Ovary (tissue), 9 donors: ENCODE results near the gene FMO5. TPM values are rescaled to one million over a fixed set of nuclear protein-coding genes. Genes with fewer than 3 reads are reported as not detected.

Experiments
- DNase-seq, 5 donors: peaks; one replicate each; pipeline ENCODE4 v3.0.0-alpha.2; 2019 to 2020
- H3K27ac ChIP-seq, 2 donors: fragments of 200-600 bp; one replicate each; pipeline versions ENCODE4 v1.5.1 to v1.8.0; 2019 to 2022
- H3K27me3 ChIP-seq: fragments of 200-600 bp; one replicate; pipeline ENCODE4 v1.8.0; 2022
- H3K36me3 ChIP-seq: fragments of 200-600 bp; sonication (generic); one replicate; pipeline ENCODE4 v1.5.1; 2019
- H3K4me1 ChIP-seq: one replicate; pipeline ENCODE4 v1.8.1; 2013; ENCODE audit warnings: mild to moderate bottlenecking, moderate library complexity; ENCODE audit not compliant: insufficient read depth
- H3K4me3 ChIP-seq: fragments of 200-600 bp; sonication (generic); one replicate; pipeline ENCODE4 v1.5.1; 2017
- H3K9me3 ChIP-seq, 2 donors: fragments of 200-600 bp in 1 of 2; sonication (generic) in 1 of 2; one replicate each; pipeline versions ENCODE4 v1.5.1 to v1.8.1; 2013 to 2019; ENCODE audit warnings: mild to moderate bottlenecking in 1 of 2, moderate library complexity in 1 of 2
- EP300 ChIP-seq: sonication (generic); formaldehyde crosslinking; IDR thresholded peaks from one replicate; pipeline ENCODE4 v1.6.1; 2017; ENCODE audit warnings: antibody characterized with exemption
- POLR2A ChIP-seq: fragments of 450-650 bp; IDR thresholded peaks from one replicate; pipeline ENCODE4 v1.6.1; 2017; ENCODE audit warnings: antibody characterized with exemption, mild to moderate bottlenecking, moderate library complexity
- WGBS, 3 donors: extraction: QIAGEN DNeasy Blood & Tissue Kit in 1 of 3; methylation state at CpG; one replicate each; pipeline versions ENCODE4 v1.1.5 to v1.1.7; 2013 to 2017; 5-methylcytosine and 5-hydroxymethylcytosine counted together
- intact Hi-C, 4 donors: fragments of 100-400 bp; cut with DNase I; formaldehyde crosslinking; loops; one replicate each; pipeline versions ENCODE4 v1.11.0 to v1.15.1; 2022 to 2023
- polyA plus RNA-seq, 2 donors: library from polyadenylated mRNA; stranded (reverse); fragments of 200-250 nt in 1 of 2; fragments of 350-450 nt in 1 of 2; fragmentation: Illumina TruSeq in 1 of 2; extraction: RNeasy Lipid Tissue Mini Kit (QIAGEN cat#74804) in 1 of 2; gene quantifications; one replicate each; pipeline ENCODE4 v1.2.3, GENCODE V29; 2013 to 2014
- total RNA-seq, 7 donors: library from RNA; depleted of rRNA in 2 of 7; stranded (reverse); fragments of >200 nt in 2 of 7; fragmentation: NEBNext Ultra II Directional in 3 of 7; extraction: Animal tissue kit (Norgen Biotek cat#: 25700) in 3 of 7; gene quantifications; one replicate each; pipeline versions ENCODE4 v1.1.0 to v1.2.4, GENCODE V29; 2016 to 2023
- TF ChIP-seq, protein P1 (sequence below), 3 donors: fragments of 450-650 bp in 2 of 3; fragments of 200-600 bp in 1 of 3; IDR thresholded peaks; one replicate each; pipeline versions ENCODE4 v1.5.1 to v1.8.0; 2016 to 2022; ENCODE audit warnings: antibody characterized with exemption in 3 of 3, mild to moderate bottlenecking in 1 of 3
- donor health status: DM: no; HTN: no; CAD: no; lungs with moderate emphysema.
- donor health status: DM: no; HTN: no; CAD: no.
- donor health status: Bipolar disorder and iron deficiency.
- donor health status: DM: yes; HTN: yes; CAD: no.
- donor health status: DM: no; HTN: no; CAD: no.
- donor health status: DM: yes; HTN: yes; CAD: no.

The FMO5 gene
- total and polyA plus RNA-seq, 9 donors: 1.8 to 5.7 (median 3.4) TPM

DNA sequence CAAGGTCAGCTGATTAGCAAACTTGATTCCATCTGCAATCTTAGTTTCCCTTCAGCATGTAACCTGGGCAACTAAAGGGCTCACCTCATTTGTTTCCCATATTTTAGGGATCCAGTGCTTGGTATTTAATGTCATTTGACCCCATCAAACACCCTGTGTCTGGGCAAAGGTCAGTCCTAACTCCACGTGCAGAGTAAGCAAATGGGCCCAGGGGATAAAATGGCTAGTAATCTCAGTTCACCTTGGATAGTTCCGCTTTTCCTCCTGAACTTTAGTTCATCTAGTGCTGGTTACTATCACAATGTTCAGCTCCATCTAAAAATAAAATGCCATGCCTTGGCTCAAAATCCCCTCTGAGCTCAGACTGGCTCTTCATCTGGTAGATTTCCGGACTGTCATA lies 72.4 kb downstream of the FMO5 start:
- H3K27me3 ChIP-seq: no peaks in the 10 kb centered on the region
- no peaks in the 10 kb centered on the region for H3K36me3 ChIP-seq
- no peak overlapping the region for H3K4me3 ChIP-seq
- DNase-seq: no peak
- no peaks in the 10 kb centered on the region for H3K4me1 ChIP-seq
- WGBS, 3 donors: 71 to 77% (median 74%) methylated on average over 3 of the region's 3 CpGs
- no peak overlapping the region for H3K27ac ChIP-seq
- intact Hi-C loops: no loop called here
- no peaks in the 10 kb centered on the region for H3K9me3 ChIP-seq
- no peak for TF ChIP-seq EP300
- TF ChIP-seq, protein P1, sequence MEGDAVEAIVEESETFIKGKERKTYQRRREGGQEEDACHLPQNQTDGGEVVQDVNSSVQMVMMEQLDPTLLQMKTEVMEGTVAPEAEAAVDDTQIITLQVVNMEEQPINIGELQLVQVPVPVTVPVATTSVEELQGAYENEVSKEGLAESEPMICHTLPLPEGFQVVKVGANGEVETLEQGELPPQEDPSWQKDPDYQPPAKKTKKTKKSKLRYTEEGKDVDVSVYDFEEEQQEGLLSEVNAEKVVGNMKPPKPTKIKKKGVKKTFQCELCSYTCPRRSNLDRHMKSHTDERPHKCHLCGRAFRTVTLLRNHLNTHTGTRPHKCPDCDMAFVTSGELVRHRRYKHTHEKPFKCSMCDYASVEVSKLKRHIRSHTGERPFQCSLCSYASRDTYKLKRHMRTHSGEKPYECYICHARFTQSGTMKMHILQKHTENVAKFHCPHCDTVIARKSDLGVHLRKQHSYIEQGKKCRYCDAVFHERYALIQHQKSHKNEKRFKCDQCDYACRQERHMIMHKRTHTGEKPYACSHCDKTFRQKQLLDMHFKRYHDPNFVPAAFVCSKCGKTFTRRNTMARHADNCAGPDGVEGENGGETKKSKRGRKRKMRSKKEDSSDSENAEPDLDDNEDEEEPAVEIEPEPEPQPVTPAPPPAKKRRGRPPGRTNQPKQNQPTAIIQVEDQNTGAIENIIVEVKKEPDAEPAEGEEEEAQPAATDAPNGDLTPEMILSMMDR (IDR thresholded peaks at IDR 0.05): no peak
- no peak for TF ChIP-seq POLR2A

DNA sequence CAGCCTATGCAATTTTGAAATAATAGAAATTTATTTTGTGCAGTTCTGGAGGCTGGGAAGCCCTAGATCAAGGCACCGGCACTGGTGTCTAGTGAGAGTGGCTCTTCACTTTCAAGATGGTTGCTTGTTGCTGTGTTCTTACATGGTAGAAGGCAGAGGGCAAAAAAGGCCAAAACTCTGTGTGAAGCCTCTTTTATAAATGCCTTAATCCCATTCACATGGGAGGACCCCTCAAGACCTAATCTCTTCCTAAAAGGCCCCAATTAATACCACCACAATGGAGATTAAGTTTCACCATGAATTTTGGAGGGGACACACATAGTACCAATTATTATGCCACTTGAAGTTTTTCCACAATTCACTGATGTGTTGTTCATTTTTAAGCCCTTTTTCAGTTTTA lies 73.9 kb downstream of the FMO5 start:
- WGBS, 3 donors: 95 to 100% (median 97%) methylated on average over 1 of the region's 1 CpG
- H3K27me3 ChIP-seq: no peaks in the 10 kb centered on the region
- no peaks in the 10 kb centered on the region for H3K9me3 ChIP-seq
- no peak for DNase-seq
- no peak overlapping the region for H3K27ac ChIP-seq
- TF ChIP-seq, protein P1 (IDR thresholded peaks at IDR 0.05): no peak
- TF ChIP-seq EP300 (no peak), POLR2A (no peak)
- no peaks in the 10 kb centered on the region for H3K36me3 ChIP-seq
- intact Hi-C loops: no loop called here
- no peaks in the 10 kb centered on the region for H3K4me1 ChIP-seq
- no peak overlapping the region for H3K4me3 ChIP-seq

DNA sequence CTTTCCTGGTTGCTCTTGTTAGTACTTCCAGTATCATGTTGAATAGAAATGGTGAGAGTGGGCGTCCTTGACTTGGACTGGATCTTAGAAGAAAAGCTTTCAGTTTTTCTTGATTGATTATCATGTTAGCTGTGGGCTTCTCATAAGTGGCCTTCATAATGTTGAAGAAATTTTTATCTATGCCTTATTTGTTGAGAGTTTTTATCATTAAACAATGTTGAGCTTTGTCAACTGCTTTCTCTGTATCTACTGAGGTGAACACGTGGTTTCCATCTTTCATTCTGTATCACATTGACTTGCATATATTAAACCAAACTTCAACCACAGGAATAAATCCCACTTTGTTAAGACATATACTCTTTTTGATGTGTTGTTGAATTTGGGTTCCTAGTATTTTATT lies 82.3 kb downstream of the FMO5 start:
- 57 to 76% (median 60%) methylated on average over 2 of the region's 2 CpGs for WGBS, 3 donors
- DNase-seq: no peak
- Histone ChIP-seq H3K27ac (no peak overlapping the region), H3K27me3 (no peaks in the 10 kb centered on the region), H3K9me3 (no peaks in the 10 kb centered on the region), H3K4me1 (no peaks in the 10 kb centered on the region), H3K36me3 (no peaks in the 10 kb centered on the region), H3K4me3 (no peak overlapping the region)
- TF ChIP-seq, protein P1 (IDR thresholded peaks at IDR 0.05): no peak
- no peak for TF ChIP-seq POLR2A
- TF ChIP-seq EP300: no peak
- intact Hi-C loops: no loop called here

Other genes with a start within 250 kb of the FMO5 start
- gene PRKAB2, start 52.9 kb downstream of the FMO5 start, total RNA-seq: 10 to 100 TPM in 6 of 7 donors, 1 to 10 TPM in 1; 10.0 to 15.8 (median 13.4) TPM
- 10 to 100 TPM in 1 of 2 donors, 1 to 10 TPM in 1; 7.8 to 19.6 TPM for gene PRKAB2, start 52.9 kb downstream of the FMO5 start, polyA plus RNA-seq
- 10 to 100 TPM; 12.2 to 30.9 (median 16.8) TPM for gene CHD1L, start 17.3 kb upstream of the FMO5 start, total RNA-seq
- gene CHD1L, start 17.3 kb upstream of the FMO5 start, polyA plus RNA-seq: 10 to 100 TPM in 1 of 2 donors, 1 to 10 TPM in 1; 8.5 to 23.6 TPM